GM10847 (cell line): ENCODE measurements around the gene GALNT15.

Experiments
- POLR2A ChIP-seq: IDR thresholded peaks from 2 replicates; pipeline ENCODE4 v1.6.1; 2011; ENCODE audit not compliant: insufficient read length; ENCODE audit errors: extremely low read depth

Gene GALNT15

DNA sequence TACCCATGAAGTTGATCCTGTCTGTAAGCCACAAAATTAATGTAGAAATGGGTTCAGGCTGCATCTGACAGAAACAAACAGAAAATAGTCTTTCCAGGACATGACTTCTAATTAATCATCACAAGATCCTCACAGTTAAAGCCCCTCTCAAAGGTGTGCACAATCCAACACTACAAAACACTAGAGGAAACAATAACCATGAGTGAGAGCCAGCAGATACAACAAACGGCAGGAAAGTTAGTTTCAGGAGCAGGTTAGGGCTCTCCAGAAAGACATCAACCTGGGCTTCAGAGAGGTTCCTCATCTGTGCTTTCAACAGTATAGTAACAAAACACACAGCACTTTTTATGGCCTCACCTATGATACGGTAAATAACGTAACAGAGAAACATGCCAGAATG, 47.5 kb downstream of the GALNT15 start:
- no peak for TF ChIP-seq POLR2A

DNA sequence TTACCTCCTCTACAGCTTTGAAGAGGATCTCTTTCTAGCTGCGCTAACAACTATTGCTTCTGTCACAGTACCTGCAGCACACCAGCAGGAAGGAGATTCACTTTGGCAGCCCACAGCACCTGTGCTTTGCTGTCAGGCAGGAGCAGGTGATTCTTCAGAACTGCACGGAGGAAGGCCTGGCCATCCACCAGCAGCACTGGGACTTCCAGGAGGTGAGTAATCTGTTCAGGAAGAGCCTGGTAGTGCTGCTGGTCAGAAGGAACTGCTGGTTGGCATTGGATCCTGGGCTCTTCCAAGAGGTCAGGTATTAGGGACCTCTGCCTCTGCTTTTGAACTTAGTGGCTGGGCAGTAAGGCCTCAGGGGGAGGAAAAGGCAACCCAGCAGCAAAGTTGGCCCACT, 48.1 kb downstream of the GALNT15 start:
- TF ChIP-seq POLR2A = no peak

DNA sequence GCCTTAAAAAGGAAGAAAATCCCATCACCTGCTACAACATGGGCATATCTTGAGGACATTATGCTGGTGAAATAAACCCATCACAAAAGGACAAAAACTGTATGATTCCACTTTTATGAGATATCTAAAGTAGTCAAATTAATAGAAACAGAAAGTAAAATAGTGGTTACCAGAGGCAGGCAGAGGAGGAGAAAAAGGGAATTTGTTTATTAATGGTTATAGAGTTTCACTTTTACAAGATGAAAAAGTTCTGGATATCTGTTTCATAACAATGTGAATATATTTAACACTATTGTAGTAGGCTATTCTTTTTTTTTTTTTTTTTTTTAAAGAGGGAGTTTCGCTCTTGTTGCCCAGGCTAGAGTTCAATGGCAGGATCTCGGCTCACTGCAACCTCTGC, 49.8 kb downstream of the GALNT15 start:
- no peak for TF ChIP-seq POLR2A

DNA sequence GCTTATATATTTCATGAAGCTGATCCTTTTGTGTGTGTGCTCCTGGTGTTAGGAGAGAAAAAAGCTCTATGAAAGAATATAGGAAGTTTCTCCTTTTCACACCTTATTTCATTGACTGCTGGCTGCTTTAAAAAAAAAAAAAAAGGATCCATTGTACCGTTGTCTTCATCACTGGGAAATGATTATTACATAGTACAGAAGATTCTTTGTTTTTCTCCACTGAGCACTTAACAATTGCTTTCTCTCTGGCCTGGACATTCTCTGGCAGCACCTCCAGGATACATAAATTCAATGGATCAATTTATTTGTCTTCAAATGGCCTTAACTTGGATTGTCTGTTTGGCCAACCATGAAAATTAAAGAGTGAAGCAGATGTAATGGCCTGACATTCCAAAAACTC, 53.1 kb downstream of the GALNT15 start:
- TF ChIP-seq POLR2A = no peak

DNA sequence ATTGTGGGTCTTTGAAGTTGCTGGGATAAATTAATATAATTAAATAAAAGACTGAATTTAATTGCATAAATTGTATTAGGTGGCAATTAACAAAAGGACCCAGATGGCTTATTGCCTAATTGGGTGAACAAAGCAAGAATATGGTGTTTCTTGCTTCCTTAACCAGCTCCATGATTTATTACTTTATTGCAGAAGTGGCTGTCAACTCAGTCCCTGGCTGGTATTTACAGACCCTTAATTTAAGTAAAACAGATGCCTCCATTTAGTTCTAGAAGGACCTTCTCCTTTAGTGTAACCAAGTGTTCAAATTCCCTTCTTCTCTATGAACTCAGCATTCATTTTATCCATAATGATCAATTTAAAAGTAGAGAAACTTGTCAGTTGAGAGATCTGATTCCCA, 55.2 kb downstream of the GALNT15 start:
- no peak for TF ChIP-seq POLR2A

DNA sequence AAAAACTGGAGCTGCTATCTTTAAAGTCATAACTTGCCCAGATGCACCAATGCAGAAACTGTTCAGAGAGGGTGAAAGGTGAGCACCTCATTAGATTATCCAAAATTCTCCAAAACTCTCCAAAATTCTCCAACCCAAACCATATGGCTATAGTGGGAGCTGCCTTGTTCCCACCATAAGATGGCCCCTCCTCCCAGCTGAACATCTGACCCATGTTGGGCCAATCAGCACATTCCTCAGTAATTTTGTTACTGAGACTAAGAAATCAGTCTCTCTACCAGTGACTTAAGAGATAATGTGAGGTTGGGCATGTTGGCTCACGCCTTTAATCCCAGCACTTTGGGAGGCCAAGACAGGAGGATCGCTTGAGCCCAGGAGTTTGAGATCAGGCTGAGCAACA, 57.5 kb downstream of the GALNT15 start:
- no peak for TF ChIP-seq POLR2A

DNA sequence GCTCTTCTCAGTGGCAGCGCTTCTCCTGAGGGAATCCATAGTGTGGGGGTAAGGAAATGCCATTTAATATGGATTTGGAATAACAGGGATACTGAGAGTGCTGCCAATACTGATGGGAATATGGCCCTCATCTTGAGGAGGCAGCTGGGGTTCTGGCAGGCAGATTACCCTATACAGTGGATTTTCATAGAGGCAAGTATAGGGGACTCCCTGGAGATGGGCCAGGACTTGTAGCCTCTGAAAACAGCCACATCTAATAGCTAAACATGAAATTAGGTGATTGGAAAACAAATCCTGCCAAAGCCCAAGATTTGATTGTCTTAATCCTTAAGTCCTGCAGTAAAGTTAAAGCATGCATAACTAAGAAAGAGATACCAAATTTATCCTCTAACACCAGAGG, 59.3 kb downstream of the GALNT15 start:
- TF ChIP-seq POLR2A = no peak

DNA sequence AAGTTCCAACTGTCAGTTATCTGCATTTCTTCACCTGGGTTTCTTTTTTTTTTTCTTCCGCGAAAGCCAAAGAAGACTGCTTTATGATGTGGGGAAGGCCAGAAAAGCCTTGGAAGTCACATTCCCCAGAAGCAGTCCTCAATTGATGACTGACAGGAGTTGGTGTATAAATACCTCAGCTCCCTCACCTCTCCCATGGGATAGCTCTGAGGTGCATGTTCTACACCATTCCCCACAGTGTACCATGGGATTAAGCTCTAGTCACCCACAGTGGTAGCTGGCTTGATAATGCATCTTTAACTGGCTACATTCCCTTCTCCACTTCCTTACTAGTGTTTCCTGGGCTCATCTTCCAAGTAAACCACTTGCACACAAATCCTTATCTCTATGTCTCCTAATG, 59.8 kb downstream of the GALNT15 start:
- TF ChIP-seq POLR2A = no peak

DNA sequence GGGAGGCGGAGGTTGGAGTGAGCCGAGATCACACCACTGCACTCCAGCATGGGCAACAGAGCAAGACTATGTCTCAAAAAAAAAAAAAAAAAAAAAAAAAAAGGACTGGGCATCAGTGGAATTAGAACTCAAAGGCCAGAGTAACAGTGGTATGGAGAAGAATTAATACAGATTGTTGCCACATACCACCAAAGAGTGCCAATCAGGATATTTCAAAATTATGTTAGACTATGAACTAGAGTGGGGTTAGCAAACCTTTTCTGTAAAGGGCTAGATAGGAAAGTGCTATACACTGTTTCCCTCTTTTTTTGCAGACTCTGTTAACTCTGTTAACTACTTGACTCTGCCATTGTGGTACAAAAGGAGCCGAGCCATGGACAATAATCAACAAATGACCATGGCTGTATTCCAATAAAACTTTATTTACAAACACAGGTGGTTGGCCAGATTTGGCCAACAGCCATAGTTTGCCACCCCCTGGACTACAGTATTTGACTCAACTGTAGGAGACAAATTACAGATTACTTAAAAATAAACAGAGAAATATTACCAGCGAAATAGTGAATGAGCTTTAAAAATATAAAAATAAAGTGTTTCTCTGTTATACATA, 61.7 kb downstream of the GALNT15 start:
- no peak for TF ChIP-seq POLR2A

DNA sequence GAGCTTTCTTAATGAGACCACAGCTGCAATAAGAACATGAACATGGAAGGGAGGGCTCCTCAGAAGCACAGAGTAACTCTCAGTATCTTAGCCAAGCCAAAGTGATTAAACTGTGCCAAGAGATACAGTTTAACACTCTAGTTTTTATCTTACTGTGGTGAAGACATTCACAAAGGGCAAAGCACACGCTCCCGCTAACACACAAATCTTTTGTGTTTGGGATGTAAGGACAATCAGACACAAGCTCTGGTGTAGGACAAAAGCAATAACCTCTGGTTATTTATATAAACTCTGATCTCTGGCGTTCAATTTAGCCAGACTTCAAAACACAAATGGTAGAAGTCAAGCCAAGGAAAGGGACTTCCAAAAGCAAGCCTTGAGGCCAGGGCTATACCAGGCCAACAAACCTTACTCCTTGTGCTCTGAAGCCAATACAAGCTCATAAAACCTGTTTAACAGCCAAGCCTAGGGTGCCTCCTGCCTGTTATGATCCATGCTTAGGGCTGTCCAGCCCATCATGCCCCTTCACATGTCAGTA, 62.4 kb downstream of the GALNT15 start:
- TF ChIP-seq POLR2A = no peak

DNA sequence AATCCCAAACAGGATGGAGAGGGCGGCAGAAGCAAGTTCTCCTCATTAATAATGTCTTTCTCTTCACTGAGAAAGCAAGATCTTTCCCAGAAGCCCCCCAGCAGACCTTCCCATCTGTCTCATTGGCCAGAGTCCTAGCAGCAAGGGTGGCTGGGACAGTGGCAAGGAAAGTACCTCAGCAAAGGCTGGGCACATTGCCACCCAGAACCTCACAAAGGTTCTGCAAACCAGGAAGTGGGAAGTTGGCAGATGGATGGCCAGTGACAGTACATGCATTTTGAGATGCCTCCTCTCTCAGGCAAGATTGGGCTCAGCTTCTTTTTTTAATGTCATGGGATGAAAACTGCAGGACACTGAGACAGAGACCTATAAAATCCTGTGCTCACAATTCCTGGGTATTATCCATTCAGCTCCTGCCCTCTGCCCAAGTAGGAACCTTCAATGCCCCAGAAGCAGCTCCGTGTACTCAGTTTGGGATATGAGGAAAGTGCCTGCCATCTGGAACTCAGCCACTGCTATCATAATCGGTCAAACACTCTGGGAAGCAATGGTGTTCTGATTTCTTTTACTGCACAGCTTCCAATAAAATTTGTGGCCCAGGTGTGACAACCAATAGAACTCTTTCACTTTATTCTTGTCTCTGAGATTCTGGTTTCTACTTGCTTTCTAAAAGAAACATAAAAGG, 64.7 kb downstream of the GALNT15 start:
- no peak for TF ChIP-seq POLR2A

DNA sequence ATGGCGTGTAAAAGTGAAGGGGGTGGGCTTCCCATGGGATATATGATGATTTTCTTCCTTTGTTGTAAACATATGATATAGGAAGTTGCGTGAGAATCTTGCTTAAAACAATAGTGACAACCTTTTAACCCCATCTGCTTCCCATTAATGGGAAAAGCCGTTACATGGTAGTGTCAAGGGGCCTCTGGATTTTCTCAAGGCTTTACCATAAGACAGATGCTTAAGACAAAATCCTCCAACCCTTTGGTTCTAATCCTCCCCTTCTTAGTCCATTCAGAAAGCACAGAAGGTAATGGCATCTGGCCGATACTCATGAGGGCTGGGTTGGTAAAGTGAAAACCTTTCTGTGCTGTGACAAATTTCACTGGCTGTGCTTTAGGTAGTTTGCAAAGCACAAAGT, 65.3 kb downstream of the GALNT15 start:
- no peak for TF ChIP-seq POLR2A

DNA sequence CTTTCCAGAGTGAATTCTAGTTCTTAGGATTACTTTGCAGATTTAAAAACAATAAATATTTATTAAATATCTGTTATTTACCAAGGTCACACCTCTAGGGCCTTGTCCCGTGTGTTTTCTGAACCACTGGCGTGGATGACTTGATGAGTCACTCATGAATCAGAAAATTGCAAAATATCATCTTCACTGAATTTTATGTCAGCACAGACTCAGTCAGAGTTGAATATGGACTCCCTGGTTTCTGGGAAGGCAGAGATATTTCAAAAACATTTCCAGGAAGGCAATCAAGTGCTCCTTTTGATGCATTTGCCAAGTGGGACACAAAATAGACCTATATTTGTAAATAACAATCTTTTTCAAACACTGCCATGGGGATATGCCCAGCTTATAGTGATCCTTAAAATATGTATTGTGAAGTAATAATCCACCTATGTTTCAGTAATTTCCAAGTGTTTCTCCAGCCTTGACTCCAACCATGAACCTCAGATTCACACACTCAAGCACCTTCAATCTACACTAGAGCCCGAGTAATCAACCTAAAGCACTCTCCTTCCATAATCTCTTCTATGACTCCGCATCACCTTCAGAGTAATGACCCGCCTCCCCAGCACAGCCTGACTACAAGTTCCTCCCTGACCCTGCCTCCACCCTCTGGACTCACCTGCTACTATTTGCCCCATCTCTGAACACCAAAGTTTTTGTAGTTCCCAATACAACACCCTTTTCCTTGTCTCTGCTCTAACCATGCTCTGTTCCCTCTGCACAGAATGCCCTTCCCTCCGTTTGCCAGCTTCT, 65.9 kb downstream of the GALNT15 start:
- TF ChIP-seq POLR2A = no peak

DNA sequence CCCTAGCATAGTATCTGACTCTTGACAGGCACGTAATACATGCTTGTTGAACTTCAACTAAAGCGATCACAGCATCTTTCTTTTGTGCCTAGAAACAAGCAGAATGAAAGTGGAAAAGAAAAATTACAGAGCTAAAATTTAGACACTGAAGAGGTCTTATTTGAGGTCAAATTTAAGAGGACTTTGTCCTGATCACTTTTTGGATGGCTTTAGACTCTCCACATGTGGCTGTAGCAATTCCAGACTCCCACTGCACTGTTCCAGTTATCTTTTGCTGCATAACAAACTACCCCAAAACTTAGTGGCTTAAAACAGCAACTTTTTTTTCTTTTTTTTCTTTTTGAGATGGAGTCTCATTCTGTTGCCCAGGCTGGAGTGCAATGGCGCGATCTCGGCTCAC, 66.7 kb downstream of the GALNT15 start:
- TF ChIP-seq POLR2A = no peak

DNA sequence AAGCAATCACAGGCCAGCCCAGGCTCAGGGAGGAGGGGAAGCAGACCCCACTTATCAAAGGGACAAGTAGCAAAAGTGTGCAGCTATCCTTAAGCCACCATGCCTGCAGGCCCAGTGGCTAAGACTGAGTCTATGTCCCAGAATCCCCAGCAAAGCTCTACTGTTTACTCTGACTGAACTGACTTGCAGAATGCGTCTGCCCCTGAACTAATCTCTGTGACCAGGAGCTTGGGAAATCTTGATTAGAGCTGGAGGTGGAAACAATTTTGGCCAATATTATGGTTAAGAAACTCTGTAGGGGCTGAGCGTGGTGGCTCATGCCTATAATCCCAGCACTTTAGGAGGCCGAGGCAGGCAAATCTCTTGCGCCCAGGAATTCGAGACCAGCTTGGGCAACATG, 67.7 kb downstream of the GALNT15 start:
- TF ChIP-seq POLR2A = no peak
